Trophoblast cell (in vitro differentiated cells and primary cell): ENCODE results near the gene VWA3B.

Experiments used
- DNase-seq, 2 donors: peaks; one replicate each; pipeline ENCODE4 v3.0.0-alpha.2; 2016
- H2AFZ ChIP-seq: 2 replicates; pipeline ENCODE4 v1.6.1; 2013; ENCODE audit warnings: low read length, moderate library complexity, mild to moderate bottlenecking; ENCODE audit not compliant: insufficient read depth, poor library complexity
- H2AK5ac ChIP-seq: 2 replicates; pipeline ENCODE4 v1.6.1; 2013; ENCODE audit warnings: mild to moderate bottlenecking, low read length
- H2BK120ac ChIP-seq: 2 replicates; pipeline ENCODE4 v1.6.1; 2013; ENCODE audit warnings: low read length, mild to moderate bottlenecking, moderate library complexity; ENCODE audit not compliant: insufficient read depth, poor library complexity
- H2BK12ac ChIP-seq: 2 replicates; pipeline ENCODE4 v1.6.1; 2013; ENCODE audit warnings: mild to moderate bottlenecking, low read length, moderate library complexity
- H2BK5ac ChIP-seq: 2 replicates; pipeline ENCODE4 v1.6.1; 2013; ENCODE audit warnings: low read length, low read depth, moderate library complexity, mild to moderate bottlenecking; ENCODE audit not compliant: poor library complexity
- H3K14ac ChIP-seq: 2 replicates; pipeline ENCODE4 v1.6.1; 2013; ENCODE audit warnings: mild to moderate bottlenecking, low read length
- H3K18ac ChIP-seq: 2 replicates; pipeline ENCODE4 v1.6.1; 2013; ENCODE audit warnings: mild to moderate bottlenecking, low read length
- H3K23ac ChIP-seq: 2 replicates; pipeline ENCODE4 v1.6.1; 2013; ENCODE audit warnings: low read length
- H3K27ac ChIP-seq: 2 replicates; pipeline ENCODE4 v1.5.1; 2013; ENCODE audit warnings: low read depth, mild to moderate bottlenecking, inconsistent platforms, low read length, moderate library complexity
- H3K27me3 ChIP-seq: 2 replicates; pipeline ENCODE4 v1.6.1; 2013; ENCODE audit warnings: inconsistent platforms, mild to moderate bottlenecking, low read length, moderate library complexity; ENCODE audit not compliant: insufficient read depth
- H3K36me3 ChIP-seq, 2 experiments: 1 replicate in 1 of 2; 2 replicates in 1 of 2; pipeline ENCODE4 v1.6.1; 2013; ENCODE audit warnings: low read length in 2 of 2, mild to moderate bottlenecking in 2 of 2, moderate library complexity in 1 of 2; ENCODE audit not compliant: insufficient read depth in 2 of 2, control insufficient read depth in 1 of 2
- H3K4ac ChIP-seq: 2 replicates; pipeline ENCODE4 v1.6.1; 2013; ENCODE audit warnings: low read depth, mild to moderate bottlenecking, low read length, moderate library complexity
- H3K4me1 ChIP-seq, 2 experiments: 1 replicate in 1 of 2; 2 replicates in 1 of 2; pipeline ENCODE4 v1.6.1; 2013; ENCODE audit warnings: low read length in 2 of 2, mild to moderate bottlenecking in 2 of 2, moderate library complexity in 1 of 2; ENCODE audit not compliant: insufficient read depth in 2 of 2, control insufficient read depth in 1 of 2
- H3K4me2 ChIP-seq: 2 replicates; pipeline ENCODE4 v1.6.1; 2013; ENCODE audit warnings: inconsistent platforms, mild to moderate bottlenecking, low read length, moderate library complexity
- H3K4me3 ChIP-seq: 2 replicates; pipeline ENCODE4 v1.5.1; 2013; ENCODE audit warnings: mild to moderate bottlenecking, low read depth, low read length, inconsistent platforms
- H3K79me1 ChIP-seq: one replicate; pipeline ENCODE4 v1.6.1; 2013; ENCODE audit warnings: low read length
- H3K79me2 ChIP-seq: 2 replicates; pipeline ENCODE4 v1.6.1; 2013; ENCODE audit warnings: low read length, mild to moderate bottlenecking; ENCODE audit not compliant: control insufficient read depth, insufficient read depth, poor library complexity
- H3K9ac ChIP-seq: 2 replicates; pipeline ENCODE4 v1.6.1; 2013; ENCODE audit warnings: mild to moderate bottlenecking, low read length
- H3K9me3 ChIP-seq: 2 replicates; pipeline ENCODE4 v1.6.1; 2013; ENCODE audit warnings: low read depth, mild to moderate bottlenecking, control low read depth, inconsistent platforms, low read length; ENCODE audit not compliant: insufficient read depth
- H4K12ac ChIP-seq: 2 replicates; pipeline ENCODE4 v1.6.1; 2013; ENCODE audit warnings: low read depth, mild to moderate bottlenecking, low read length, moderate library complexity
- H4K8ac ChIP-seq: 2 replicates; pipeline ENCODE4 v1.6.1; 2013; ENCODE audit warnings: low read depth, mild to moderate bottlenecking, low read length, moderate library complexity
- H4K91ac ChIP-seq: one replicate; pipeline ENCODE4 v1.6.1; 2013; ENCODE audit warnings: low read depth, mild to moderate bottlenecking, low read length, moderate library complexity
- WGBS: extraction: QIAGEN DNeasy Blood & Tissue Kit; methylation state at CpG from one replicate; pipeline ENCODE4 v1.1.7; 2013; ENCODE audit warnings: missing lambda C conversion rate; ENCODE audit not compliant: insufficient read length, insufficient coverage; ENCODE audit errors: extremely low coverage; 5-methylcytosine and 5-hydroxymethylcytosine counted together

The VWA3B gene

DNA sequence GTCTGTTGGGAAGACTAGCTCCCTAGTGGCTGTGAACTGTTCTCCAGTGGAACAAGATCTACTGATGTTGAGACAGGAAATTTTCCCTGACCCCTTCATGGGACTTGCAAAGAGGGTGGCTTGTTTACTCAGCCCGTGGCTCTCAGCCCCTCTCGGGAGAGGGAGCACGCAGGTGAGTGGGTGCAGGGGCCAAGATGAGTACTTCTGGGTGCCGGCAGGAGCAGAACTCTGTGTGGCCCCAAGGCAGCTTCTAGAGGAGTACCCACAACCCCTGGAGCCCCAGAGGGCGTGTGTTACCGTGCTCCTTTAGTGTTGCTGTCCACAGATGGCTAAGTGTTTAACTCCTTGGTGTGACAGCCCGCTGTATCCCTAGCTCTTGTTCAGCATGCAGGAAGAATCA is 191.1 kb downstream of the VWA3B start:
- Histone ChIP-seq H3K79me2 (no peaks in the 10 kb centered on the region), H3K27ac (no peak overlapping the region), H3K9ac (no peak overlapping the region), H4K12ac (no peak overlapping the region), H2AFZ (no peak overlapping the region), H3K4ac (no peak overlapping the region), H3K18ac (no peak overlapping the region), H3K36me3 (no peaks in the 10 kb centered on the region), H4K91ac (no peak overlapping the region), H3K14ac (no peak overlapping the region), H2BK12ac (no peak overlapping the region), H3K27me3 (no peaks in the 10 kb centered on the region), H3K4me2 (no peak overlapping the region), H3K4me3 (no peak overlapping the region), H3K79me1 (no peaks in the 10 kb centered on the region), H3K9me3 (peaks cover 5% of the 10 kb centered on the region), H2BK5ac (no peak overlapping the region), H4K8ac (no peak overlapping the region), H2BK120ac (no peak overlapping the region), H2AK5ac (no peak overlapping the region), H3K23ac (no peak overlapping the region), H3K4me1 (peaks cover 0 to 3% of the 10 kb centered on the region in 2 experiments)
- DNase-seq, result no peak
- no CpG with 5 or more reads among the region's 7 CpGs for WGBS

- Histone ChIP-seq H3K4me2 (no peak overlapping the region), H3K27ac (no peak overlapping the region), H3K23ac (no peak overlapping the region), H2BK12ac (no peak overlapping the region), H3K14ac (no peak overlapping the region), H4K8ac (no peak overlapping the region), H3K4ac (no peak overlapping the region), H3K27me3 (no peaks in the 10 kb centered on the region), H3K79me2 (no peaks in the 10 kb centered on the region), H3K79me1 (no peaks in the 10 kb centered on the region), H4K12ac (no peak overlapping the region), H2AFZ (no peak overlapping the region), H3K9me3 (peaks cover 5% of the 10 kb centered on the region), H4K91ac (no peak overlapping the region), H3K4me3 (no peak overlapping the region), H2AK5ac (no peak overlapping the region), H3K18ac (no peak overlapping the region), H3K36me3 (no peaks in the 10 kb centered on the region), H3K4me1 (peaks cover 0 to 3% of the 10 kb centered on the region in 2 experiments), H2BK5ac (no peak overlapping the region), H3K9ac (no peak overlapping the region), H2BK120ac (no peak overlapping the region)
- DNase-seq, result no peak
- no CpG with 5 or more reads among the region's 18 CpGs for WGBS
Observed at GRCh38 chr2:98280376-98281102, 193.6 kb downstream of the VWA3B start.

DNA sequence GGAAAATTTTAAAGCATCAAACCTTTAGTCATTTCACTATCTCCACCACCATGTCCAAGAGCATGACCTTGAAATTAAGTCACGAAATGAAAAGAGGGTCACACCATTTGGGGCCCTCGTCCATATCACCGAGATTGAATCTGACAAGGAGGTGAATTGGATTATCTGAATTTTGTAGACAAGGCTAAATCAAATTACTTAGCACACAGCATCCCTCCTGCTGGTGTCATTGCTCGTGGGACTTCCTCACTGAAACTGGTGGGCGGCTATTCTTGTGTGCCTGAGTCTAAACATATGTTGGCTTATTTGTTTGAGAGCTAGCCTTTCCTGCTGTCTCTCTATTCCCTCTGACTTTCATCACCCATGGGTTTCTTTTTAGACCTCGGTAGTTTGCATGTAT is 194.6 kb downstream of the VWA3B start:
- no CpG with 5 or more reads among the region's 6 CpGs for WGBS
- H3K14ac ChIP-seq, result no peak overlapping the region
- no peaks in the 10 kb centered on the region for H3K27me3 ChIP-seq
- H4K12ac ChIP-seq, result no peak overlapping the region
- H3K4me3 ChIP-seq, result no peak overlapping the region
- no peak overlapping the region for H2BK5ac ChIP-seq
- no peak overlapping the region for H2BK120ac ChIP-seq
- no peak overlapping the region for H2AK5ac ChIP-seq
- no peaks in the 10 kb centered on the region for H3K36me3 ChIP-seq
- H3K9ac ChIP-seq, result no peak overlapping the region
- H4K8ac ChIP-seq, result no peak overlapping the region
- no peak overlapping the region for H3K18ac ChIP-seq
- no peak overlapping the region for H2BK12ac ChIP-seq
- H3K4me2 ChIP-seq, result no peak overlapping the region
- DNase-seq, result no peak
- H3K27ac ChIP-seq, result no peak overlapping the region
- H3K79me2 ChIP-seq, result no peaks in the 10 kb centered on the region
- no peak overlapping the region for H3K23ac ChIP-seq
- peaks cover 5% of the 10 kb centered on the region for H3K9me3 ChIP-seq
- H3K4ac ChIP-seq, result no peak overlapping the region
- H3K79me1 ChIP-seq, result no peaks in the 10 kb centered on the region
- H2AFZ ChIP-seq, result no peak overlapping the region
- H4K91ac ChIP-seq, result no peak overlapping the region
- H3K4me1 ChIP-seq, result peaks cover 0 to 3% of the 10 kb centered on the region in 2 experiments

GRCh38 chr2:98282109-98282508 is 195.1 kb downstream of the VWA3B start:
- Histone ChIP-seq H3K27me3 (no peaks in the 10 kb centered on the region), H4K8ac (no peak overlapping the region), H3K79me1 (no peaks in the 10 kb centered on the region), H3K4me2 (no peak overlapping the region), H2BK5ac (no peak overlapping the region), H4K12ac (no peak overlapping the region), H3K36me3 (no peaks in the 10 kb centered on the region), H3K23ac (no peak overlapping the region), H2BK12ac (no peak overlapping the region), H2AFZ (no peak overlapping the region), H2BK120ac (no peak overlapping the region), H3K4me1 (peaks cover 0 to 3% of the 10 kb centered on the region in 2 experiments), H2AK5ac (no peak overlapping the region), H3K4ac (no peak overlapping the region), H3K14ac (no peak overlapping the region), H4K91ac (no peak overlapping the region), H3K18ac (no peak overlapping the region), H3K9me3 (peaks cover 5% of the 10 kb centered on the region), H3K79me2 (no peaks in the 10 kb centered on the region), H3K4me3 (no peak overlapping the region), H3K27ac (no peak overlapping the region), H3K9ac (no peak overlapping the region)
- no CpG with 5 or more reads among the region's 1 CpG for WGBS
- DNase-seq, result no peak
